GM10847 (cell line): ENCODE results near the gene VAMP4.

ENCODE experiments used
- POLR2A ChIP-seq: IDR thresholded peaks from 2 replicates; pipeline ENCODE4 v1.6.1; 2011; ENCODE audit not compliant: insufficient read length; ENCODE audit errors: extremely low read depth

VAMP4 gene

GRCh38 chr1:171762143-171762563 lies 20.3 kb upstream of the VAMP4 start:
- no peak for TF ChIP-seq POLR2A

- TF ChIP-seq POLR2A, result no peak
Measured at GRCh38 chr1:171758011-171758410, 16.1 kb upstream of the VAMP4 start.

- TF ChIP-seq POLR2A, result no peak
Measured at GRCh38 chr1:171756856-171757255, 15.0 kb upstream of the VAMP4 start.

GRCh38 chr1:171754971-171755370 lies 13.1 kb upstream of the VAMP4 start:
- TF ChIP-seq POLR2A, result no peak

GRCh38 chr1:171754353-171754705 lies 12.5 kb upstream of the VAMP4 start:
- no peak for TF ChIP-seq POLR2A

GRCh38 chr1:171753685-171754352 lies 12.0 kb upstream of the VAMP4 start:
- no peak for TF ChIP-seq POLR2A

- no peak for TF ChIP-seq POLR2A
Measured at GRCh38 chr1:171753182-171753581, 11.3 kb upstream of the VAMP4 start.

GRCh38 chr1:171751221-171751620 lies 9.4 kb upstream of the VAMP4 start:
- TF ChIP-seq POLR2A, result no peak

GRCh38 chr1:171748651-171749050 lies 6.8 kb upstream of the VAMP4 start:
- TF ChIP-seq POLR2A, result no peak

- TF ChIP-seq POLR2A, result no peak
Measured at GRCh38 chr1:171744986-171745385, 3.1 kb upstream of the VAMP4 start.

GRCh38 chr1:171743081-171743870 lies 1.4 kb upstream of the VAMP4 start:
- no peak for TF ChIP-seq POLR2A

- no peak for TF ChIP-seq POLR2A
Measured at GRCh38 chr1:171742577-171742922, 685 bp upstream of the VAMP4 start.

GRCh38 chr1:171740987-171741871 lies 636 bp downstream of the VAMP4 start:
- no peak for TF ChIP-seq POLR2A

- TF ChIP-seq POLR2A, result no peak
Measured at GRCh38 chr1:171740356-171740863, 1.5 kb downstream of the VAMP4 start.

- no peak for TF ChIP-seq POLR2A
Measured at GRCh38 chr1:171739656-171740055, 2.2 kb downstream of the VAMP4 start.

GRCh38 chr1:171738911-171739310 lies 3.0 kb downstream of the VAMP4 start:
- TF ChIP-seq POLR2A, result no peak

- TF ChIP-seq POLR2A, result no peak
Measured at GRCh38 chr1:171736196-171736595, 5.7 kb downstream of the VAMP4 start.
